ENCODE measurements around the gene CELSR2.

CELSR2 gene

DNA sequence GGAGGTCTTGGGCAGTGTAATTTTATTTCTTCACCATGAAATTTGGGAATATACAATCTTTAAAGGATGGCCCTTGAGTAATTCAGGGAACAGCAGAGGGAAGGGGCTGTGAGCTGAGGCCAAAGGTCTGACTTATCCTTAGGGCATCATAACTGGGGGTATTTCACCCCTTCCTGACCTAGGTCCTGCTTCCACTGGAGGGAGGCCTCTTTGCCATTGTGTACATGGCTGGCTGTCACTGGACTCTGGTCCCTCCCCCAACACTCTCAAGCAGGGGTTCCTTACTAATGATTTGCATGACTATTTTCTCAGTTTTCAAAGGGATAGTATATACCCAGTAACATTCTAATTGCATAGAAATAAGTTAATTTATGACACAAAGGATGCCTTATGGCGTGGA is 40.8 kb downstream of the CELSR2 start:
- POLR2A ChIA-PET: interaction anchor here (0.5 kb wide), 1 partner anchor 62 kb away, joined by 3 read pairs; no protein-coding TSS in a partner anchor
- TF ChIP-seq, protein P1, sequence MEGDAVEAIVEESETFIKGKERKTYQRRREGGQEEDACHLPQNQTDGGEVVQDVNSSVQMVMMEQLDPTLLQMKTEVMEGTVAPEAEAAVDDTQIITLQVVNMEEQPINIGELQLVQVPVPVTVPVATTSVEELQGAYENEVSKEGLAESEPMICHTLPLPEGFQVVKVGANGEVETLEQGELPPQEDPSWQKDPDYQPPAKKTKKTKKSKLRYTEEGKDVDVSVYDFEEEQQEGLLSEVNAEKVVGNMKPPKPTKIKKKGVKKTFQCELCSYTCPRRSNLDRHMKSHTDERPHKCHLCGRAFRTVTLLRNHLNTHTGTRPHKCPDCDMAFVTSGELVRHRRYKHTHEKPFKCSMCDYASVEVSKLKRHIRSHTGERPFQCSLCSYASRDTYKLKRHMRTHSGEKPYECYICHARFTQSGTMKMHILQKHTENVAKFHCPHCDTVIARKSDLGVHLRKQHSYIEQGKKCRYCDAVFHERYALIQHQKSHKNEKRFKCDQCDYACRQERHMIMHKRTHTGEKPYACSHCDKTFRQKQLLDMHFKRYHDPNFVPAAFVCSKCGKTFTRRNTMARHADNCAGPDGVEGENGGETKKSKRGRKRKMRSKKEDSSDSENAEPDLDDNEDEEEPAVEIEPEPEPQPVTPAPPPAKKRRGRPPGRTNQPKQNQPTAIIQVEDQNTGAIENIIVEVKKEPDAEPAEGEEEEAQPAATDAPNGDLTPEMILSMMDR (IDR thresholded peaks at IDR 0.05; ENCODE audit: control extremely low read depth, extremely low read depth, low read depth, missing control alignments): no peak
- no peak for DNase-seq (ENCODE audit: extremely low spot score)
- CTCF ChIA-PET: interaction anchor here (2.2 kb wide), 1 partner anchor 12 kb away, joined by 14 read pairs; no protein-coding TSS in a partner anchor

DNA sequence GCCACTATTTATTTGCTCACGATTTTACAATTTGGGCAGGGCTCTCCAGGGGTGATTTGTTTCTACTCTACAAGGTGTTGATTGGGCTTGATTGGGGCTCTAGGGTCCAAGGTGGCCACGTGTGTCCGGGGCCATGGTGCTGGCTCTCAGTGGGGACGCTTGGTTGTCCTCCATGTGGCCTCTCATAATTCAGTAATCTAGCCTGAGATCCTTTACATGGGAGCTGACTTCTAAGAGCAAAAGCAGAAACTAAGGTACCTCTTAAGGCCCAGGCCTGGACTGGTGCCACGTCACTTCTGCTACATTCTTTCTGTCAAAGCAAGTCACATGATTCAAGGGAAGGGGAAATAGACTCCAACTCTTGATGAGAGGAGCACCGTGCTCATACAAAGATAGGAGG is 41.7 kb downstream of the CELSR2 start:
- ChIA-PET POLR2A (no interaction called here), CTCF (interaction anchor here (1.1 to 2.2 kb wide), 2 partner anchors 13 to 55 kb away, joined by 3 to 14 read pairs; no protein-coding TSS in a partner anchor)
- no peak for DNase-seq (ENCODE audit: extremely low spot score)
- TF ChIP-seq, protein P1 (IDR thresholded peaks at IDR 0.05; ENCODE audit: control extremely low read depth, extremely low read depth, low read depth, missing control alignments): no peak

DNA sequence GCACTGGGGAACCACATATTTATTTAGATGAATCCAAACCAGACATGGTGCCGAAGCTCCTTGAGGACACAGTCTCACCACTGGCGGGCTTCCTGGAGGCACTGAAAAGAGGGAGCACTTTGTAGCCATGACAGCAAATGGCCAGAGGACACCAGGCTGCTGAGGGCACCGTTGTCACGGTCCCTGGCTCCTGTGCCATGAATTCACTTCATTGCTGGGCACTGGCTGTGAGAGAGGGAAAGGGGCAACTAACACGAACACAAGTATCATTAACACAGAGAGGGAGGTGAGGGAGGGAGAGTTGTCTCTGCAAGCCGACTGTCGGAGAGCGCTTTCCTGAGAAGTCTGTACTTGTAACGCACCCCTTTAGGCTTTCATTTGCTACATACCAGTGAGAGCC is 43.0 kb downstream of the CELSR2 start:
- ChIA-PET POLR2A (no interaction called here), CTCF (interaction anchor here (0.9 to 2.2 kb wide), 3 partner anchors 10 to 16 kb away, joined by 3 to 14 read pairs (median 6); partner anchors contain the start of gene PSRC1)
- no peak for DNase-seq (ENCODE audit: extremely low spot score)
- TF ChIP-seq, protein P1 (IDR thresholded peaks at IDR 0.05; ENCODE audit: control extremely low read depth, extremely low read depth, low read depth, missing control alignments): no peak

GRCh38 chr1:109293026-109293425 is 43.7 kb downstream of the CELSR2 start:
- no peak for DNase-seq (ENCODE audit: extremely low spot score)
- CTCF ChIA-PET: interaction anchor here (0.9 to 1.9 kb wide), 2 partner anchors 10 to 16 kb away, joined by 3 to 6 read pairs; partner anchors contain the start of gene PSRC1
- TF ChIP-seq, protein P1 (IDR thresholded peaks at IDR 0.05; ENCODE audit: control extremely low read depth, extremely low read depth, low read depth, missing control alignments): no peak
- POLR2A ChIA-PET: no interaction called here

GRCh38 chr1:109294481-109294880 is 45.1 kb downstream of the CELSR2 start:
- CTCF ChIA-PET: no interaction called here
- POLR2A ChIA-PET: no interaction called here
- TF ChIP-seq, protein P1 (IDR thresholded peaks at IDR 0.05; ENCODE audit: control extremely low read depth, extremely low read depth, low read depth, missing control alignments): no peak
- DNase-seq (ENCODE audit: extremely low spot score): no peak

GRCh38 chr1:109295712-109296415 is 46.5 kb downstream of the CELSR2 start:
- CTCF ChIA-PET: interaction anchor here (0.7 to 1.6 kb wide), 4 partner anchors 8 to 438 kb away, joined by 3 to 7 read pairs (median 4); no protein-coding TSS in a partner anchor
- DNase-seq (ENCODE audit: extremely low spot score): no peak
- POLR2A ChIA-PET: no interaction called here
- TF ChIP-seq, protein P1 (IDR thresholded peaks at IDR 0.05; ENCODE audit: control extremely low read depth, extremely low read depth, low read depth, missing control alignments): no peak

Measured in GM10248 (cell line).